K562 (cell line): ENCODE measurements around the gene OR51B5. TPM values are rescaled to one million over a fixed set of nuclear protein-coding genes. Genes with fewer than 3 reads are reported as not detected.

Experiments
- CTCF ChIP-seq, 3 experiments: IDR thresholded peaks in 2 of 3; conservative IDR thresholded peaks in 1 of 3; 2 replicates each; pipeline ENCODE4 v1.5.1; 2011 to 2012; ENCODE audit warnings: low read length in 3 of 3, mild to moderate bottlenecking in 3 of 3, control low read depth in 2 of 3, improper control_type of control experiment in 1 of 3, inconsistent platforms in 1 of 3, low read depth in 1 of 3, mixed read lengths in 1 of 3, moderate library complexity in 1 of 3; ENCODE audit not compliant: insufficient read depth in 2 of 3
- DMBX1 ChIP-seq: fragments of 250-450 bp; sonication (Bioruptor Pico); IDR thresholded peaks from 2 replicates; pipeline ENCODE4 v1.8.0; 2022; ENCODE audit warnings: inconsistent platforms, mild to moderate bottlenecking, moderate library complexity, borderline replicate concordance
- MGA ChIP-seq: fragments of 450-650 bp; IDR thresholded peaks from 2 replicates; pipeline ENCODE4 v1.6.1; 2016; ENCODE audit warnings: mild to moderate bottlenecking, moderate library complexity
- PRPF4 ChIP-seq: fragments of 200-400 bp; formaldehyde crosslinking; IDR thresholded peaks from one replicate; pipeline ENCODE4 v1.6.1; 2017; ENCODE audit warnings: low read length, low read depth, mild to moderate bottlenecking; ENCODE audit not compliant: insufficient read depth, poor library complexity, severe bottlenecking
- RBM39 ChIP-seq: fragments of 200-400 bp; formaldehyde crosslinking; optimal IDR thresholded peaks from 2 replicates; pipeline ENCODE3; 2018; ENCODE audit warnings: low read depth, low read length
- SOX6 ChIP-seq: fragments of 450-650 bp; IDR thresholded peaks from 2 replicates; pipeline ENCODE4 v1.6.1; 2014; ENCODE audit warnings: mild to moderate bottlenecking
- TAF15 ChIP-seq: fragments of 200-400 bp; formaldehyde crosslinking; IDR thresholded peaks from 2 replicates; pipeline ENCODE4 v1.6.1; 2017; ENCODE audit warnings: mild to moderate bottlenecking, low read depth, low read length, moderate library complexity
- ZNF408 ChIP-seq: fragments of 250-450 bp; sonication (Bioruptor Pico); IDR thresholded peaks from 2 replicates; pipeline ENCODE4 v1.4.0; 2020; ENCODE audit warnings: low read depth, mild to moderate bottlenecking, moderate library complexity
- polyA plus RNA-seq, 8 experiments: library from polyadenylated mRNA; depleted of rRNA in 4 of 8; stranded (reverse) in 5 of 8; unstranded in 3 of 8; fragments of >200 nt; fragmentation: Nextera tagmentation in 2 of 8; fragmentation: Illumina TruSeq in 1 of 8; extraction: Ambion mirVana in 2 of 8; extraction: Trizol in 1 of 8; gene quantifications; 2 replicates each; pipeline versions ENCODE4 v1.2.1 to v1.2.3, GENCODE V29; 2011 to 2014; ENCODE audit warnings: inconsistent platforms in 1 of 8, missing spikeins in 1 of 8
- total RNA-seq, 7 experiments: library from RNA; depleted of rRNA in 6 of 7; stranded (reverse); fragments of >200 nt in 6 of 7; fragmentation: Illumina TruSeq in 2 of 7; extraction: Trizol in 2 of 7; gene quantifications; 2 replicates each; pipeline versions ENCODE4 v1.2.1 to v1.2.3, GENCODE V29; 2011 to 2021; ENCODE audit warnings: low replicate concordance in 1 of 7
- TF ChIP-seq, protein P1 (sequence below), 2 experiments: IDR thresholded peaks; 2 replicates each; pipeline ENCODE4 v1.6.1; 2012; ENCODE audit warnings: improper control_type of control experiment in 2 of 2, low read depth in 2 of 2, low read length in 2 of 2, borderline replicate concordance in 1 of 2

The OR51B5 gene
- total and polyA plus RNA-seq, 9 of the 15 experiments (the other 6 are each of a cell fraction or from before 2014, with no cell fraction given): 81.2 to 176 (median 113) TPM

GRCh38 chr11:5297721-5298323, 45.5 kb downstream of the OR51B5 start (continued):
- TF ChIP-seq CTCF (IDR thresholded peaks at IDR 0.05 in 2 of 3, conservative IDR thresholded peaks at IDR 0.05 in 1 of 3; ENCODE audit: insufficient read depth in 2 of 3, low read depth in 1 of 3, low read length in 3 of 3) (no peak), SOX6 (0 out of 2 replicates have a peak, but pooled peaks have one; percentile 8), TAF15 (no peak), MGA (no peak), RBM39 (no peak), ZNF408 (CRISPR knock-in tag) (no peak), DMBX1 (no peak), PRPF4 (no peak)
- TF ChIP-seq, protein P1, sequence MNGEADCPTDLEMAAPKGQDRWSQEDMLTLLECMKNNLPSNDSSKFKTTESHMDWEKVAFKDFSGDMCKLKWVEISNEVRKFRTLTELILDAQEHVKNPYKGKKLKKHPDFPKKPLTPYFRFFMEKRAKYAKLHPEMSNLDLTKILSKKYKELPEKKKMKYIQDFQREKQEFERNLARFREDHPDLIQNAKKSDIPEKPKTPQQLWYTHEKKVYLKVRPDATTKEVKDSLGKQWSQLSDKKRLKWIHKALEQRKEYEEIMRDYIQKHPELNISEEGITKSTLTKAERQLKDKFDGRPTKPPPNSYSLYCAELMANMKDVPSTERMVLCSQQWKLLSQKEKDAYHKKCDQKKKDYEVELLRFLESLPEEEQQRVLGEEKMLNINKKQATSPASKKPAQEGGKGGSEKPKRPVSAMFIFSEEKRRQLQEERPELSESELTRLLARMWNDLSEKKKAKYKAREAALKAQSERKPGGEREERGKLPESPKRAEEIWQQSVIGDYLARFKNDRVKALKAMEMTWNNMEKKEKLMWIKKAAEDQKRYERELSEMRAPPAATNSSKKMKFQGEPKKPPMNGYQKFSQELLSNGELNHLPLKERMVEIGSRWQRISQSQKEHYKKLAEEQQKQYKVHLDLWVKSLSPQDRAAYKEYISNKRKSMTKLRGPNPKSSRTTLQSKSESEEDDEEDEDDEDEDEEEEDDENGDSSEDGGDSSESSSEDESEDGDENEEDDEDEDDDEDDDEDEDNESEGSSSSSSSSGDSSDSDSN (IDR thresholded peaks at IDR 0.05; ENCODE audit: borderline replicate concordance in 1 of 2, low read depth in 2 of 2, low read length in 2 of 2): no peak
